DMS114 treated with DMSO at 0.1 percent for 48 hours (cell line): Measurements from ENCODE around the gene GK2.

Experiments
- DNase-seq: peaks from one replicate; lab custom pipeline; 2025; ENCODE audit not compliant: unreplicated experiment; lab: John Stamatoyannopoulos, UW

The GK2 gene

DNA sequence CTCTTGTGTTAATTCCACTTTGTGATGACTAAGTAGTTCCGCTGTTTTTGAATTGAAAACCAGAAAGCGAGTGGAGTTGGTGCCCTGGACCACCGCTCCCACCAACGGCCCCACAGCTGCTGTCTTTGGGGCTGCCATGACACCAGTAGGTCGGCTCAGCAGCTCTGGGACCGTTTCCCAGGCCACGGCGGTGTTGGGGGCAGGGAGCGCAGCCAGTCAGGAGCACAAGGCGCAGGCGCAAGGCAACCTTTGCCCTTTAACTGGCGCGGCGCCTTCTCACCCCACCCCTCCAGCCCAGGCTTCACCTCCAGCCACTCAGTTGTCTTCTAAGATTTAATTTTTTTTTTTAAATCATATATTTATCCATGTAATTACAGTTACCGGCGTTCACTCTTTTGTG, at the start of gene GK2:
TSS of gene GK2 (minus strand) at position 166 of the 400 bp plus-strand sequence. CDS start at position 138, 28 bp downstream.
- DNase-seq = no peak

DNA sequence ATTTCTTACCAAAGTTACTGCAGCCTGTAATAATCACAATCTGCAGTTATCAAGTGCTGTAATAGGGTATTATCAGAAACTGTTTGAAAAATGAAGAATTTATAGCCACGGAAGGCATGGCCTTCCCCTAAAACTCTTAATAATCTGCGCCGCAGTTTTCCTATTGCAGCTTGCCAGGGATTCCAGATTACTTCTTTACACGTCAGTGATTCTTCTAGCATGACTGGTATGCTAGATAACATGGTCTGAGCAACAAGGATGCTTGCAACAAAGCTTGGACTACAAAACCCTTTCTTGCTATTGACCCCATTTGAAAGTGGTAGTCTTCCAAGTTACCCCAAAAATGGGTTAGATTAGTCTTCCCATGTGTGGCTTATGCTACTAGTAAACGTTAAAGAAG, 47.2 kb upstream of the GK2 start:
- no peak for DNase-seq

DNA sequence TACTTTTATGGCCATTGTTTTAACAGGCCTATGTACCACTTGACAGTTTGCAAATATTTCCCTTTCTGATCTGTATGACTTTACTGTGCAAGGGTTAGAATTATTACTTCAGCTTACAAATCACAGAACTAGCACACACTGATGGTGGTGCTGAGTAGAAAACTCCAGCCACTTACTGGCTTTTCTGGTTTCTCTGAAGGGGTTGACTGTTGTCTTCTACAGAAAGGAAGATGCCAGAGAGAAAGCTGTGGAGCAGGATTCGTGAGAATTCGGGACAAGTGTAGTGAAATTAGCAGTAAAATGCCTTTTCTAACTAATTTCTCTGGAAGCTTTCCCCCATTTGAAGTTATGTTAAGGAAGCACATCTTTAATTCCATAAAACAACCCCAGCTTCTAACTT, 46.6 kb upstream of the GK2 start:
- no peak for DNase-seq

DNA sequence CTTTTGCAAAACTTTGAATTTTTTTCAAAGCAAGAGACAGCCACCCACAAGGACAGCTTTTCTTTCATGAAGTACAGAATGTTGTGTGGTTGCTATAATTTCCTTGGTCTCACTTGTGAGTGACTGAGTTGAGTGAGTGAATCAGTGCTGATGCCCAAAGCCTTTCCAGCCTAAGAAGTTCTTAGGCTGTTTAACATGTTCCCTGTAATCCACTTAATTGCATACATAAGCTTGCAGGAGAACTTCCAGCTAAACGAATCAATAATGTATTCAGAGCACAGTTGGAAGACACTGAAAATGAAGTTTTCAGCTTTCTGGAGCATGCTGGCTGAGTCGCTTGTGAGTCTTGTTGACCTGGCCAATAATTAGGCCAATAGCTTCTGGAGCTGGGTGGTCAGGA, 42.0 kb upstream of the GK2 start:
- DNase-seq = no peak

DNA sequence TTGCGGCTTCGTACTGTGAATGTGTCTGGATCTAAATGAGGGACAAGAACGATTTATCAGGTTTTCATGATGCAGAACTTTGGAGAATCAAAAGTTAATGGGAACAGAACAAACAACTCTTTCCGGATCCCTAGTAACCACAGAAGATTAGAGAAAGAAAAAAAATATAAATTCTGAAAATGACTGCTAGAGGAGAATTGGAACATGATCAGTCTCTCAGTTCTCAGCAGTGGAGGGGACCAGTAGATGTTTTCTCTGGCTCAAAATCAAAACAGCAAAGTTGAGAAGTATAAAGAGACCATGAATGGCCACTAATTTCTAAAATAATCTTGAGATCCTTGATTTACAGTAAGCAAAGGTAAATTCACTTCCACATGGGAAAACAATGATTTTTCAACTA, 38.1 kb upstream of the GK2 start:
- DNase-seq = no peak

DNA sequence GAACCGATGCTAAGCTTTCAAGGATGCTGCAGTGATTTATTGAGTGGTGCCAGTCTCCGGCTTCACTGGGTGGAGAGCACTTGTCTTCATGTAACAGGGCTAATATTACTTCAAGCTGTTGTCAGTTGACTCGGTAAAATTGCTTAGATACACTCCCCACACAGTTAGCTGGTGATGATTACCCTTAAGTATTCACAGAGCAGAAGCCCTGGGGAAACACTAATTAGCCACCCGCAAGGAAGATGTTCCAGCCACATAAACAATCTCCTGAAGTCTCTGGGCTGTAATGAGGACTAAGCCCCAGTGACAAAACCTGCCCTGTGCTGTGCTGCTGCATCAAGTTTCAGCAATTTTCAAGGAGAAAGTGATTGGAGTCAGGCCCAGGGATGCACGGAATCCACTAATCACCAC, 37.3 kb upstream of the GK2 start:
- no peak for DNase-seq

DNA sequence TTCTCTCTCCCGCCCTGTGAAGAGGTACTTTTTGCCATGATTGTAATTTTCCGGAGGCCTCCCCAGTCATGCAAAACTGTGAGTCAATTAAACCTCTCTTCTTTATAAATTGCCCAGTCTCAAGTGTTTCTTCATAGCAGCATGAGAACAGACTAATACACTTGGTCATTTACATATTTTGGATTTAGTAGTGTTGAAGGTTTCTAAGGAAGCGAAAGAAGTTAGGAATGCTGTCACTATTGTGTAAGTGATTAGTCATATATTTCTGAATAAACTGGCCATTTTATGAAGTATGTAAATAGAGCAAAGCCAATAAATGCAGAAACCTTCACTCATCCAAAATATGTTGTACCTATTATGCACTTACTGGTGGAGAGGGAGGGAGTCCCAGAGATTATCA, 34.4 kb upstream of the GK2 start:
- no peak for DNase-seq

DNA sequence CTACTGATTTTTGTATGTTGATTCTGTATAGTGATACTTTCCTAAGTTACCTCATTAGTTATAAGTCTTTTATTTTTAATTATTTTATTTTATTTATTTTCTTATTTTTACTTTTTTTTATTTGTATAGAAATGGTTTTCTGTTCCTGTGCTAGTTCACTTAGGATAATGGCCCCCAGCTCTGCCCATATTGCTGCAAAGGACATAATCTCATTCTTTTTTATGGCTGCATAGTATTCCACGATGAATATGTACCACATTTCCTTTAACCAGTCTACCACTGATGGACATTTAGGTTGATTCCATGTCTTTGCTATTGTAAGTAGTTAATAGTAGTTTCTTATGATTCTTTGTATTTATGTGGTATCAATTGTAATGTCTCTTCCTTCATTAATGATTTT, 31.5 kb upstream of the GK2 start:
- DNase-seq = no peak

DNA sequence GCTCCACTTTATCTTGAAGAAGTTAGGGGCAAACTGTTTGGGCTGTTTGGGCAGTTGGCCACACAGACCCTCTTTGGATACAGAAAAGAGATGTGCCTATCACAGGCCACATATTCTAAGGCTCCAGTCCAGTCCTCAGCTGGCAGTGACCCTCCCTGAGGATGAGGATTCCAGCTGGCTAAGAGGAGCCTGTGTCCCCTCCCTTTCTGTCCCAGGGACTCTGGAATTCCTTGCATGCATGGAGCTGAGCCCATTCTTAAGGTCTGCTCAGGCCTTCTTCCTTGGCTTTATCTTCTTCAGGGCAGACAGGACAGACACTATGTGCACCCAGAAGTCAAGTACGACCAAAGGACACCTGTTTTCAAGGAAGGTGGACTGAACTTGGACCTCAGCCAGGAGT, 23.8 kb upstream of the GK2 start:
- DNase-seq = no peak

DNA sequence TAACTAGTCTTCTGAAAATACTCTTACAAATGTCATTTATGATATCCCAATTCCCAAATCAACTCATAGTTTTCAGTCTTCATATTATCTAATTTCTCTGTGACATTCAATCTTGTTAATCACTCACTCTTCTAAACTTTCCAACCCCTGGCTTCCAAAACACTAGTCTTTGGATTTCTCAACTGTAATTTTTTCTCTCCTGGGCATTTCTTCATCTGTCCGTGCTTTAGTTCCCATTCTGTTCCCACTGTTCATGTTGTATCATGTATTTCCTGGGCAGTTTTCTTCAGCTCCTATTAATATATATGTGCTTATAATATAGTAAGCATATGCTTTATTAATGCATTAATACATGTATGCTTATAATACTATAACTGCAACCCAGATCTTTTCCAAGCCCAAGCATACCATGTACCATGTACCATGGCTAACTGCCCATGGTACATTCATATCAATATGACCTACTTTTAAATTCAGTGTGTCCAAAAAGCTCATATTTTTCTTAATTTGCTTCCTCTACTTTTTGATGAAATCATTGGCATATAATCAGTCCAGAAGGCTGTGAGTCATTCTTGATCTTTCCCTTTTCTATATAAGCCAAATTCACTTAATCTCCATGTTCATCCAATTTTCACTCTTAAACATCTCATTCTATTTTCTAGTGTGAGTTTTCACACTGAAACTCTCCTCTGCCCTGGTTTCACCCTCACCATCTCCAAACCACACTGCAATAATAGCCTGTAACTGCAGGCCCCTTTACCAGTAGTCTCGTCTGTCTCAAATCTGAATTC, 21.3 kb upstream of the GK2 start:
- DNase-seq = no peak

DNA sequence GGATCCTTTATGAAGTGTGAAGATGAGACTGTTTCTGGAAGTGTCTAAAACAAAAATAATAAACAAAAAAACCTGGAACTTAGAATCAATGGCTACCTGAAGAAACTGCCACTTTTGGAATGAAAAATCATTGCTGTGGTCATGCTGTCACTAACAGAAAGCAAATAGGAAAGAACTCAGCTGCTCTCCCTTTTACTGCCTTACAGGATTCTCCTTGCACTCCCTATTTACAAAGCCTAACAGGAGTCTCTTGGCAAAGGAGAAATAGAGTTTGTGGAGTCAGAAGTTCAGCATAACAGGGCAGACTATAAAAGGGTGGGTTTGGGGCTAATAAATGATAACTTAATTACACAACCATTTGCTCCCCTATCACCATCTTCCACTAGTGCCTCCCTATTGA, 19.0 kb upstream of the GK2 start:
- DNase-seq = no peak

DNA sequence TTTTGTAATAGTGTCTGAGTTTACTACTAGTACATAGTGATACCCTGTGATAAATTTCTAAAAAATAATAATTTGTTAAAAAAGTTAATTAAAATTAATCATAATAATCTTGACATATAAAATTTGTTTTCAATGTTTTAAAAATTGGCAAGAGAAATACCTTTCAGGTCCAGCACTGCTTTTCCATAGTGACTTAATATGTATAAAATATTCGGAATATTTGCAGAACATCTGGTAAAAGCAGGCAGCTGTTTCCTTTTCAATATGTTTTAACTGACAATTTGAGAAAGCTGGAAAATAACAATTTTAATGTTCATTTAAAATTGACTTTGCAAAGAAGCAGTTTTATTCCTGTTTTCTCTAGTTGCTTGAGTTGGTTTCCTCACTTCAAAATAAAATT, 17.6 kb upstream of the GK2 start:
- no peak for DNase-seq

DNA sequence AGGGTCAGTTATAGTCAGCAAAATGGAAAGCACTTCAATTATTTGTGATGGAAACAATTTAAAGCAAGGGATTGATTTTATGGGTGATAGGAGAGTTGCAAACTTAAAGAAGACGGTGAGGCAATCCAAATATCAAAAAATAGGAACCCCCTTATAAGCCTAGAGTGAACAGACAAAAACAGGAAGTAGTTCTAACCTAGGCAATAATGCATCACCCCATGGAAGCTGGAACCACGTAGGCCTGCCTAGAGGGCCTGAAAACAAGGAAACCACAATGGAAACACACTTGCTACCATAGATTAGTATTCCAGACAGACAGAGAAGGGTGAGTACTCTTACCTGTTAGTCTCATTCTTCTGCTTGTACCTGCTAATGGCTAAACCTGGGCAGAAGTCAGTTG, 13.5 kb upstream of the GK2 start:
- no peak for DNase-seq

DNA sequence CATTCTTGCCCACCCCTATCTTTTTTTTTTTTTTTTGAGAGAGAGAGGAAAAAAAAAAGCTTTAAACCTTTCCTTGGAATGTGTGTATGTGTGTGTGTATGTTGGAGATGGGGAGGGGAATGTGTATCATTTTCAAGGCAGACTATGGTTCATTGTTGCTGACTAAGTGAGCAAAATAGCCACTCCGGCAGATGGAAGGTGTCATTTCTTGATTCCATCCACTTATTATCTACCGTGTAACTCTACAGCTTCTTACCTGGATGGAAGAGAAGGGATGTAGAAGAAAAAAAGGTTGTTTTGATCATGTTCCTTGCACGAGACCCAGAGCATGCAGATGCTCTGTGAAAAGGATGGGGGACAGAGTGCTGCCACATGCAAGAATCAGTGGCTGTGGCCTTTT, 5.9 kb upstream of the GK2 start:
- DNase-seq = no peak

DNA sequence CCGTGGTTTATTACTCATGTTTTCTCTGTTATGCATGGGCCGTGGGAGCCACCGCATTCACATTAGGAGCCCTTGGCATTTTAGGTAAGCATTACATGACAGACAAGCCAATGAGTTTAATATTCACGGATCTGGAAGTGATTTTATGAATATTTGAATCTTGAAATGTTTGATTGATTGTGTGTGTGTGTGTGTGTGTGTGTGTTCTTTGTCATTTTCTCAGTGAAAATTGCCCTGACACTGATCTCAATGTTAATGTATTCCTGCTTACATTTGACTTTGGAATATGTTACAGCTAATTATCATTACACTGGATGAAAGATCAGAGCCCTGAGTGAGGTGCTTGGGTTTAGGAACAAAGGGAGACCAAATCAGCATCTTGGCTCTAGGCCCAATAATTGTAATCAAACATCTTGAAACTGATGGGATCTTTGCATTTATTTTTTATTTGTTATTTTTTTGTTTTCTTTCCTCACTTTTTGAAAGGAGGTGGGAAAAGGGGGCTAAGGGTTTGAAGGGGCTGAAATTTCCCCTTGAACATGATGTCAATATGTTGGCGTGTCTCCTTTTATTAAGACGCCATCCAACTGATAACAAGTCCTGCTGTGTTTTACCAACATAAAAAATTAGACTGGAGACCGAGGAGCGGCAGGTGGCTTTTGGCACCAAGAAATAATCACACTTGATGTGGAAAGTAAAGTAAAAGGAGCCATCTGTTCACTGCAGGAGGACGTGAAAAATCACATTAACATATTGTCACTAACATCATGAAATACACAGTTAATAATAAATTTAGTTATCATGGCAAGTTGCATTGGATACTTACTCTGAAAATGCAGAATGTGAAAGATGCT, 5.2 kb upstream of the GK2 start:
- no peak for DNase-seq

DNA sequence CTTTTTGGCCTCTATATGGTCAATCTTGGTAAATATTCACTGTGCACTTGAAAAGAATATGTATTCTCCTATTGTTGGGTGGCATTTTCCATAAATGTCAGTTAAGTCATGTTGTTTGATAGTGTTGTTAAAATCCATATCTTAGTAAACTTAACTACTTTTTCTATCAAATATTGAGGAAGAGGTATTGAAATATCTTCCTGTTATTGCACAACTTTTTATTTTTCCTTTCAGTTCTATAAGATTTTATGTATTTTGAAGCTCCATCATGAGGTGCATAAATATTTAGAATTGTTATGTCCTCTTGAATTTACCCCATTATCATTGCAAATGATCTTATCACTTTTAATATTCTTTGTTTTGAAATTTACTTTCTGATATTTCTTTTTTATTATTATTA, 3.4 kb downstream of the GK2 start:
- no peak for DNase-seq

DNA sequence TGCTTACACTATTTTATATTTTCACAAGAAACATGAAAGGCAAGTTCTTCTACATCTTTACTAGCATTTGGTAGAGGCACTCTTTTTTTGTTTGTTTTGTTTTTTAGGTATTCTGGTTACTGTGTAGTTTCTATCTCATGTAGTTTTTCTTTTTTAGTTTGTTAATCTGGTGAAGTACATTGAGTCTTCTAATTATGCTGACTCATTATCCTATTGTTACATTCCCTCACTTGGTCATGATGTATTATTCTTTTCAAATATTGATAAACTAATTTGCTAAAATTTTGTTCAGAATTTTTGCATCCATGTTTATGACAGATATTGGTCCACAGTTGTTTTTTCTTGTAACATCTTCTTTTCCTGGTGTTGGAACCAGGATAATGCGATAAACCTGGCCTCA, 4.7 kb downstream of the GK2 start:
- no peak for DNase-seq

DNA sequence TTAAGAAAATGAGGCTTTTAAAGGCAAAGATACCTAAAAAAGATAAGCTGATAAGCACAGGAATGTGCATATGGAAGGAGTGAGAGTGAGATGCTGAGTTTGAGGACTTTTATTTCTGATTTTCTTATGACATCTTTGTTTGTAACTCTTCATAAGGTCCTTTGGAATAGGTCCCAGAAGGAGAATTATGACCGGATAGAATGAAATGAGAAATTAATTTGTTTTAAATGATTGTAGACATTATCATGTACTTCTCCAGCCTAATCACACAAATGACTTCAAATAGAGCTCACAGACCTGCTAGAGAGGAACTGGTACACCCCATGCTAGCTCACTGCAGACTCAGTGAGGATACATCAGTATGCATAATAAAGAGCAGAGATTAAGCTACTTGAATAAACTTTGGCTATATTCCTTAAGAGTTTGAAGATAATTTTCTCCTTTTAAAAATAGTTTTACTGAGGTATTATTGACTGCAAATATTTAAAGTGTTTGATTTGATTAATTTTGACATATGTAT, 5.6 kb downstream of the GK2 start:
- DNase-seq = no peak

DNA sequence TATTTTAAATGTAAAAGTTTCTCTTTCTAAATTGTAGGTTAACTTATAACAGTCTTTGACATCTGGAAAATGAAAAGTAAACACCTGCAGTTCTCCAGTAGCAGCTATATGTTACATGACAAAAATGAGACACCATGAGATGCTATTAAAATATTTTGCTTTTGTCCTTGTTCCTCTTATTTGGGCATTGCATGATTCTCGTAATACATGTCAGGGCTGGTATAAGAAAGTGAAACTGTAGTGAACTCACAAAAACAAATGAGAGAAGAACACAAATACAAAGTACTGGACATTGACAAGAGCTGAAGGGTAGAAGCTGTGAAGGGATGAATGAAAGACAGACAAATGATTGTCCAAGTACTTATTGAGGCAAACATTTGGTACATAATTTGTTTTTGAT, 9.0 kb downstream of the GK2 start:
- DNase-seq = no peak

DNA sequence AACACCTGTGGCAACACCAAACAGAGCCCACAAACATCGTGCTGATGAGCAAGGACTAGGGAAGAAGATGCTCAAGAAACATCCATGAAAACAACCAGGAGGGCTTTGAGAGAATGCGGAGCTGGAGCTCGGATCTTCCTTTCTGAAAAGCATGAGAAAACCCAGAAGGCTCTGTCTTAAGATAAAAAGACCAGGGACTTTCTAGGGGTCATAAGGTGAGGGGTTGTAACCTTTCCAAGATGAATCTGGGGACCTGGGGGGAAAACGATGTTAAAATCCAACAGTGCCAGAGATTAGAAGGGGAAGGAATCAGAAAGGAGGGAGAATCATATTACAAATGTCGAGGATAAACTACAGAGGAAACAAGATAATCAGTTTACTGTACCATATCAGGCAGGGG, 10.1 kb downstream of the GK2 start:
- DNase-seq = no peak

DNA sequence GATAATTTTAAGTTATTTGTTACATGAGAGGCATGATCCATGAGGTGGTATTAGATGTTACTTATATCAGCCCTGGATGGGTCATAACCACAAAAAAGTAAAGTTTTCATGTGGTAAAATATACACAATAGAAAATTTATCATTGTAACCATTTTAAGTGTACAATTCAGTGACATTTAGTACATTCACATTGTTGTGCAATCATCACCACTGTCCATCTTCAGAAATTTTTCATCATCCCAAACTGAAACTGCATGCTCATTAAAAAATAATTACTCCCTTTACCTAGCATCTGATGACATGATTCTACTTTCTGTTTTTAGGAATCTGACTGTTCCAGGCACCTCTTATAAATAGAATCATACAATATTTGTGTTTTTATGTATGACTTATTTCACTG, 11.2 kb downstream of the GK2 start:
- DNase-seq = no peak

DNA sequence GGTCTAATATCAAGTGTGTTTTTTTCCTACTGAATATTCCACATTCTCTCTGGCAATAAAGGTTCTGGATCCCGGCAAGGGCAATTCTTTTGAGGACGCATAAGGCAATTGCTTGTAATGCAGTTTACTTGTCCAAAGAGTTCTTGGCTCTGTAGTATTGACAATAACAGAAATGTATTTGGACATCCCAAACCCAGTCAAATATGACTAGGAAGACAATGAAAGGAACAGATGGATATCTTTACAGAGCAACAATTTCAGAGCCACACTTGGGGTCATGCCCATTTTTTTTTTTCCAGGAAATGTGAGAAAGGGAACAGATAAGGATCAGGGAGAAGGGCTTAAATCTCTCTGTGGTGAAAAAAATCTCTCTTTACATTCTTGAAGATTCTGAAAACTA, 12.2 kb downstream of the GK2 start:
- DNase-seq = no peak
